ENCODE results near the gene CFAP410.

DNA sequence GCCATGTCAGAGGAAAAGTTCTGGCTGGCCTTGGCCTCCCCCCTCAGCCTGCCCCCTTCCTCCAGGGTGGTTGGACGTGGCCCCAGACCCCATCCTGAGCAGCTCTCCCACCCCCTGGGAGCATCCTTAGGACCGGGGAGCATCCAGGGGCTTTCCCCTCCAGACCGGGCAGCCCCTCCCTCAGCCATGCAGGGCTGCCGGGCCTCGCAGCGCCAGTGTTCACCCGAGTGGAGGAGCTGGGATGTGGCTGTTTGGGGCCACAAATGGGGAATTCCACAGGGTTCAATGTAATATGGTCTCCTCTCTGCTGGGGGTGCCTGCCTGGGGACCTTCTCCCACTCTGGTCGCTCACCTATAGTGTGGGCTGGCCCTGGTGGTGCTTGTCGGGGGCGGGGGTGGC, 43.5 kb downstream of the CFAP410 start:
- TF ChIP-seq EZH2 (IDR thresholded peaks at IDR 0.05; ENCODE audit: insufficient read depth, poor library complexity, severe bottlenecking) (no peak), EZH2phosphoT487 (IDR thresholded peaks at IDR 0.05; ENCODE audit: insufficient read depth, low read depth) (no peak)
